ENCODE measurements around the gene POC1B.

DNA sequence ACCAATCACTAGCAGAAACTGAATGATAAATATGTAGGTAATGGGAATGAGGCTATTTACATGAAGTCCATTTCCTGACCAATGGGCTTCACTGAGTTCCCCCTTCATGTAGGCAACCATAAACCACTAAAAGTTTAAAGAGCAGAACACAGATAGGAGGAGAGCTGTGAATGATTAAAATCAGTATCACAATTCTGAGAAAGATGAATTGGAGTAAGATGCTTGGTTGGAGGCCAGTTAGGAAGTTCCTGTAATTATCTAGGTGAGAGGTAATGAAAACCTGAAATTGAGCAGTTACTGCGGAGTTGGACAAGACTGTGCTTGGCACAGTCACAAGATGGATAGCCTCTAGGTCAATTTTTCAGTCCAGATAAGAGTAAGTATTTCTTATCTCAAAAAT lies 57.8 kb downstream of the POC1B start:
- TF ChIP-seq, protein P1, sequence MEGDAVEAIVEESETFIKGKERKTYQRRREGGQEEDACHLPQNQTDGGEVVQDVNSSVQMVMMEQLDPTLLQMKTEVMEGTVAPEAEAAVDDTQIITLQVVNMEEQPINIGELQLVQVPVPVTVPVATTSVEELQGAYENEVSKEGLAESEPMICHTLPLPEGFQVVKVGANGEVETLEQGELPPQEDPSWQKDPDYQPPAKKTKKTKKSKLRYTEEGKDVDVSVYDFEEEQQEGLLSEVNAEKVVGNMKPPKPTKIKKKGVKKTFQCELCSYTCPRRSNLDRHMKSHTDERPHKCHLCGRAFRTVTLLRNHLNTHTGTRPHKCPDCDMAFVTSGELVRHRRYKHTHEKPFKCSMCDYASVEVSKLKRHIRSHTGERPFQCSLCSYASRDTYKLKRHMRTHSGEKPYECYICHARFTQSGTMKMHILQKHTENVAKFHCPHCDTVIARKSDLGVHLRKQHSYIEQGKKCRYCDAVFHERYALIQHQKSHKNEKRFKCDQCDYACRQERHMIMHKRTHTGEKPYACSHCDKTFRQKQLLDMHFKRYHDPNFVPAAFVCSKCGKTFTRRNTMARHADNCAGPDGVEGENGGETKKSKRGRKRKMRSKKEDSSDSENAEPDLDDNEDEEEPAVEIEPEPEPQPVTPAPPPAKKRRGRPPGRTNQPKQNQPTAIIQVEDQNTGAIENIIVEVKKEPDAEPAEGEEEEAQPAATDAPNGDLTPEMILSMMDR (conservative IDR thresholded peaks at IDR 0.05; ENCODE audit: low read depth, low read length) = no peak
- TF ChIP-seq EZH2 (IDR thresholded peaks at IDR 0.05; ENCODE audit: low read length, unreplicated experiment) = no peak

Measured in PC-3 (cell line).